WERI-Rb-1 (cell line): ENCODE measurements around the gene OXER1.

Experiments used
- DNase-seq: peaks from one replicate; pipeline ENCODE4 v3.0.0-alpha.2; 2020
- H3K27ac ChIP-seq: fragments of 250-450 bp; sonication (Bioruptor Pico); 2 replicates; pipeline ENCODE4 v1.5.1; 2020; ENCODE audit warnings: mild to moderate bottlenecking, moderate library complexity
- H3K27me3 ChIP-seq: fragments of 250-450 bp; sonication (Bioruptor Pico); 2 replicates; pipeline ENCODE4 v1.5.1; 2021; ENCODE audit warnings: mild to moderate bottlenecking, low read depth, moderate library complexity; ENCODE audit not compliant: insufficient read depth, severe bottlenecking
- H3K36me3 ChIP-seq: fragments of 250-450 bp; sonication (Bioruptor Pico); 2 replicates; pipeline ENCODE4 v1.5.1; 2020; ENCODE audit warnings: mild to moderate bottlenecking, moderate library complexity
- H3K4me3 ChIP-seq: 2 replicates; pipeline ENCODE4 v1.5.1; 2011; ENCODE audit warnings: low read depth, mild to moderate bottlenecking, control low read depth, low read length
- H3K9me3 ChIP-seq: fragments of 250-450 bp; sonication (Bioruptor Pico); 2 replicates; pipeline ENCODE4 v1.5.1; 2021; ENCODE audit warnings: mild to moderate bottlenecking, moderate library complexity; ENCODE audit not compliant: severe bottlenecking
- TF ChIP-seq, protein P1 (sequence below): IDR thresholded peaks from 2 replicates; pipeline ENCODE4 v1.5.1; 2011; ENCODE audit warnings: low read depth, mild to moderate bottlenecking, control low read depth, inconsistent platforms, low read length

The OXER1 gene

DNA sequence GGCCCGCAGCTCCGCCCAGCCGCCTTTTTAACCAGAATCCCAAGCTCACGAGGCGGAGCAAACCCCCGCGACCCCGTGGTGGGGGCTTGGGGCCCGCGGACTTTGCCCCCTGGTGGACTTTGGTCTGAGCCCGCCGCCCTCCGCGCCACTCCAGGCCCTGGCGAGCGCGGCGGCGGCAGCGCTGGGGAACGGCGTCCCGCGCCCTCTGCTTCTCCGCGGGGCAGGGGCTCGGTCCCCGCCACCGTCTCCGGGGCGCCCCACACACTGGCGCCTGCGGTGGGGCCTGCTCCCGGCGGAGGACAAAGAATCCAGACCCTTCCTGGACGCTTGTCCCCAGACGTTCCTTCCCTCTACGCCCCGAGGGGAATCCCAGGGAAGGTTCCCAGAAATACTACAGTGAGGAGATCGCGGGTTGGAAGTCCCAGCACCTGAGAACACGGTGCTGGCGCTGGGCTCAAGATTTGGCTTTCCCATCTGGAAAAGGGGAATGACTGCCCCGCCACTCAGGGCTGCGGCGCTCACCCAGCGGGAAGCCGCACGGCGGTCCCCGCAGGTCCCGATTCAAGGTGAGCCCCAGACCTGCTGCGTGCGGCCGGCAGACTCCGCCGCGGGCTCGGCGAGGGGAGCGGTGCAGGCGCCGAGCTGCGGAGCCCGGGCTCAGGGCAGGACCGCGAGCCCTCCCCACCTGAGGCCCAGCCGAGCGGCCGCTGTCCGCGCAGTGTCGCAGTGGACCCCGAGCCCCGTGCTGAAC, 28.8 kb upstream of the OXER1 start, which contains the start of gene HAAO:
Gene HAAO (minus strand): TSS at position 1 of the 751 bp plus-strand sequence. CDS start 47 bp downstream, outside the sequence.
- Histone ChIP-seq H3K9me3 (peaks cover 6% of the 10 kb centered on the region), H3K36me3 (no peaks in the 10 kb centered on the region), H3K27ac (no peak within 1 kb of the TSS), H3K4me3 (no peak within 1 kb of the TSS), H3K27me3 (no peaks in the 10 kb centered on the region)
- TF ChIP-seq, protein P1, sequence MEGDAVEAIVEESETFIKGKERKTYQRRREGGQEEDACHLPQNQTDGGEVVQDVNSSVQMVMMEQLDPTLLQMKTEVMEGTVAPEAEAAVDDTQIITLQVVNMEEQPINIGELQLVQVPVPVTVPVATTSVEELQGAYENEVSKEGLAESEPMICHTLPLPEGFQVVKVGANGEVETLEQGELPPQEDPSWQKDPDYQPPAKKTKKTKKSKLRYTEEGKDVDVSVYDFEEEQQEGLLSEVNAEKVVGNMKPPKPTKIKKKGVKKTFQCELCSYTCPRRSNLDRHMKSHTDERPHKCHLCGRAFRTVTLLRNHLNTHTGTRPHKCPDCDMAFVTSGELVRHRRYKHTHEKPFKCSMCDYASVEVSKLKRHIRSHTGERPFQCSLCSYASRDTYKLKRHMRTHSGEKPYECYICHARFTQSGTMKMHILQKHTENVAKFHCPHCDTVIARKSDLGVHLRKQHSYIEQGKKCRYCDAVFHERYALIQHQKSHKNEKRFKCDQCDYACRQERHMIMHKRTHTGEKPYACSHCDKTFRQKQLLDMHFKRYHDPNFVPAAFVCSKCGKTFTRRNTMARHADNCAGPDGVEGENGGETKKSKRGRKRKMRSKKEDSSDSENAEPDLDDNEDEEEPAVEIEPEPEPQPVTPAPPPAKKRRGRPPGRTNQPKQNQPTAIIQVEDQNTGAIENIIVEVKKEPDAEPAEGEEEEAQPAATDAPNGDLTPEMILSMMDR = no peak
- DNase-seq = no peak

DNA sequence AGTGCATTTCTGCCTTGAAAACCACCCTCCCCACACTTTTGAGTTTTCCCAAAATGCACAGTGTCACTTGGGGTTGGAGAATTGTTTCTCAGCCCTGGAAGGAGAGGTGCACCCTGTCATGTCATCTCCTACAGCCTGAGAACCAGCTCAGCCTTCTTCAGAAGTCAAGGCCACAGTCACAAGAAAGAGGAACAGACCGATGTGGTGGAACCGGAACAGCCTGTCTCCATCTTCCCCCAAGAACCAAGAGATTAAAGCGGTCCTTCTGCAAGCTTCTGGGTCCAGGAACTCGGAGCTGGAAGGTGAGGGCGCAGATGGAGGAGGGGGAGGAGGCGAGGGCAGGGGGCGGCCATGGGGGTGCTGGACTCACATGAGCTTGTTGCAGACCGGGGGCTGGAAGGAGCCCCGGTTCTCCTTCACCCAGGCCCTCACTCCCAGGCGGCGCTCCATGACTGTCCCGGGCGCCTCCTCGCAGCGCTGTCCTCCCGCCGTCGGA, 28.2 kb upstream of the OXER1 start:
- H3K4me3 ChIP-seq = no peak overlapping the region

DNA sequence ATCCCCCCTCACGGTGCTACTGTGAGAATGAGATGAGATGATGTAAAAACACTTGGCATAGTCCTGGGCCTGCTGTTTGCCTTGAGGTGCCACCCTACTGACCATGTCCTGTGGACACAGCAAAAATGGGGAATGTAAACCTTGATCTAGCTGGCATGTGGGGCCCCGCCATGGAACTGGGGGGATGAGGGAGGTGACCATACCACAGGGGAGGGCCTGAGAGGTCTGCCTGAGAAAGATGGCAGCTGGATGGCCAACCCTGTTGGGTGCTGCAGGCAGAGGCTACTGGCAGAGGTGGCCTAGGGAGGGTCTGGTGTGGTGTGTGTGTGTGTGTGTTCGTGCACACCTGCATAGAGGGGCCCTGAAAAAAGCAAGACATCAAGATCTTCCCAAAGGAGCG, 27.7 kb upstream of the OXER1 start:
- H3K4me3 ChIP-seq = no peak overlapping the region
- H3K9me3 ChIP-seq = no peaks in the 10 kb centered on the region
- H3K27me3 ChIP-seq = no peaks in the 10 kb centered on the region
- H3K36me3 ChIP-seq = no peaks in the 10 kb centered on the region
- TF ChIP-seq, protein P1 = no peak
- no peak for DNase-seq
- no peak overlapping the region for H3K27ac ChIP-seq

More for the DNA sequence above, 28.2 kb upstream of the OXER1 start:
- H3K27ac ChIP-seq = no peak overlapping the region
- H3K27me3 ChIP-seq = no peaks in the 10 kb centered on the region
- H3K36me3 ChIP-seq = no peaks in the 10 kb centered on the region
- TF ChIP-seq, protein P1 = no peak
- no peaks in the 10 kb centered on the region for H3K9me3 ChIP-seq
- DNase-seq = no peak

DNA sequence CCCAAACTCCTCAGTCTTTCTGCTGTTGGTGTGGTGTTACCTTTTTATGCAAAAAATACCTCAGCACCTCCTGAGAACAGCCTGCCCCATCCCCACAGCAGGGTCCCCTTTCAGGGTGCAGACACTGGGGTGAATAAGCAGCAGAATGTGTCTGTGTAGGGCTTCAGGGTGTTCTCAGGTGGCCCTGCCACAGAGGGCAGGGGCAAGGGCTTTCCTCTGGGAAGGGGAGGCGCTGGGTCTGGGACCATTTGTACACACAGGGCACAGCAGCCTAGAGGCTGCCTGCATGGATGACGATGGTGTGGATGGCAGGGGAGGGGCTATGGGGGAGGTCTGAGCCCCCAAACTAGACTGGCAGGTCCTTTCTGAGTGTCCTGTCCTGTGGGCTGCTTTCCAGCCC, 25.8 kb upstream of the OXER1 start:
- TF ChIP-seq, protein P1 = no peak
- no peaks in the 10 kb centered on the region for H3K27me3 ChIP-seq
- no peak overlapping the region for H3K27ac ChIP-seq
- no peaks in the 10 kb centered on the region for H3K36me3 ChIP-seq
- DNase-seq = no peak
- no peaks in the 10 kb centered on the region for H3K9me3 ChIP-seq
- H3K4me3 ChIP-seq = no peak overlapping the region

DNA sequence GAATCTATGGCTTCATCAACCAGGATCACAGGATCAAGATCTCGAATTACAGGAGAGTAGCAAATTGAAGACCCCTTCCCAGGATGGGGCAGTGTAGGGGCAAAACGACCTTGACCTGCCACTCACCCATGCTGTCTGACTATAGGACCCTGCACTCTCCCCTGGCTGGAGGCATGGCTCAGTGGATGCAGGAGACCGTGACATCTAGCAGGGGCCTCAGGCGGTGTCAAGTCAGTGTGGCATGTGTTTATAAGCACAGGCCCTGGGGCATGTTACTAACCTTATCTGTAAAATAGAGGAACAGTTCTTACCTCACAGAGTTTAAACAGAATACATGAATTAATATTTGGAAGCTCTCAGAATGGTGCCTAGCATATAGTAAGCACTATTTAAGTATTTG, 24.9 kb upstream of the OXER1 start:
- Histone ChIP-seq H3K36me3 (no peaks in the 10 kb centered on the region), H3K4me3 (no peak overlapping the region), H3K9me3 (no peaks in the 10 kb centered on the region), H3K27ac (no peak overlapping the region), H3K27me3 (no peaks in the 10 kb centered on the region)
- TF ChIP-seq, protein P1 = no peak
- DNase-seq = no peak

DNA sequence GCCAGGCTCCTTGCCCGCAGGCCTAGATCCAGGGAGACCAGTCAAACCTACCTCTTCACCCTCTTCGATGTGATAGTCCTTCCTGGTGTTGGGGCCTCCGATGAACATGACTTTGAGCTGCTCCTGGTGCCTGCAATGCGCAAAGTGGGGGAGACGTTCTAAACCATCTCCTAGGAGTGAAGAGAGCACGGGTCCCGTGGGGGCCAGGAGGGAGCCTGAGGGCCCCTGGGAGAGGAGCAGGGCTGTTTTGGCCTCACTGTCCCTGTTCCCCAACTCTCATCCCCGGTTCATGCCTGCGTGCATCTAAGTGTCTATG, 24.5 kb upstream of the OXER1 start:
- TF ChIP-seq, protein P1 = no peak

More for the DNA sequence above, 24.5 kb upstream of the OXER1 start:
- no peaks in the 10 kb centered on the region for H3K9me3 ChIP-seq
- no peak overlapping the region for H3K27ac ChIP-seq
- DNase-seq = no peak
- H3K27me3 ChIP-seq = no peaks in the 10 kb centered on the region
- no peak overlapping the region for H3K4me3 ChIP-seq
- H3K36me3 ChIP-seq = no peaks in the 10 kb centered on the region
